HepG2 (cell line): ENCODE data around the gene CPZ. TPM values are rescaled to one million over a fixed set of nuclear protein-coding genes. Genes with fewer than 3 reads are reported as not detected.

Experiments
- ATAC-seq: fragments of 200-7000 bp; cut with Tn5 transposase; 3 replicates; pipeline ENCODE4 v1.9.1; 2020; ENCODE audit warnings: mild to moderate bottlenecking, moderate library complexity
- BruUV-seq: library from RNA; stranded (reverse); fragments of 400-500 nt; replicated peaks from 2 replicates; lab custom pipeline; 2021; lab: Mats Ljungman, UMichigan
- CTCF ChIA-PET: fragments of 300-600 bp; formaldehyde crosslinking; extraction: SDS; loops from one replicate; lab custom pipeline; 2021; ENCODE audit warnings: low total read pairs, inconsistent platforms, low intra/inter-chr PET ratio; lab: Yijun Ruan, JAX
- POLR2A ChIA-PET: fragments of 350-600 bp; sonication (Branson Sonifier 250); formaldehyde crosslinking; loops from one replicate; lab custom pipeline; 2020; ENCODE audit warnings: antibody characterized with exemption, inconsistent platforms; lab: Yijun Ruan, JAX
- DNase-seq: peaks from one replicate; pipeline ENCODE4 v3.0.0-alpha.2; 2015; ENCODE audit warnings: low spot score
- FAIRE-seq: peaks from 3 replicates; lab custom pipeline; 2011; peaks lifted over from hg19 to GRCh38; lab: Jason Lieb, UNC
- H2AFZ ChIP-seq: one replicate; pipeline ENCODE4 v1.6.1; 2011; ENCODE audit warnings: low read length, inconsistent platforms
- H3K27ac ChIP-seq: fragments of 300-600 bp; 3 replicates; pipeline ENCODE4 v1.8.0; 2011; ENCODE audit warnings: mixed run types, mild to moderate bottlenecking, mixed read lengths, low read length, inconsistent platforms; ENCODE audit not compliant: insufficient read depth; ENCODE audit errors: extremely low read length
- H3K27me3 ChIP-seq, 2 experiments: fragments of 200-600 bp in 1 of 2; 2 replicates in 1 of 2; 3 replicates in 1 of 2; pipeline versions ENCODE4 v1.6.0 to v1.8.0; 2011; ENCODE audit warnings: low read length in 2 of 2, mild to moderate bottlenecking in 2 of 2, moderate library complexity in 2 of 2, inconsistent platforms in 1 of 2; ENCODE audit not compliant: insufficient read depth in 2 of 2, control insufficient read depth in 1 of 2
- H3K36me3 ChIP-seq, 2 experiments: fragments of 200-600 bp in 1 of 2; replicated peaks in 1 of 2; 2 replicates in 1 of 2; 3 replicates in 1 of 2; pipeline versions ENCODE4 v1.5.1 to v1.8.0; 2011; ENCODE audit warnings: low read length in 2 of 2, inconsistent platforms in 1 of 2; ENCODE audit not compliant: insufficient read depth in 2 of 2, control insufficient read depth in 1 of 2
- H3K4me1 ChIP-seq: 2 replicates; pipeline ENCODE4 v1.5.1; 2012; ENCODE audit warnings: low read length, inconsistent platforms; ENCODE audit not compliant: insufficient read depth
- H3K4me2 ChIP-seq: 2 replicates; pipeline ENCODE4 v1.6.0; 2011; ENCODE audit warnings: low read depth, low read length, inconsistent platforms
- H3K4me3 ChIP-seq, 3 experiments: fragments of 200-600 bp in 1 of 3; sonication (generic), shearing (Covaris generic) in 1 of 3; replicated peaks in 1 of 3; 2 replicates each; pipeline ENCODE4 v1.5.1; 2011 to 2016; ENCODE audit warnings: low read length in 3 of 3, inconsistent platforms in 2 of 3, low read depth in 2 of 3, mild to moderate bottlenecking in 2 of 3, control low read depth in 1 of 3, mixed read lengths in 1 of 3; ENCODE audit not compliant: insufficient read depth in 1 of 3
- H3K79me2 ChIP-seq: one replicate; pipeline ENCODE4 v1.6.1; 2011; ENCODE audit warnings: low read length, inconsistent platforms; ENCODE audit not compliant: insufficient read depth
- H3K9ac ChIP-seq: 2 replicates; pipeline ENCODE4 v1.6.0; 2011; ENCODE audit warnings: mild to moderate bottlenecking, low read depth, low read length, inconsistent platforms; ENCODE audit not compliant: insufficient read depth
- H3K9me3 ChIP-seq: 2 replicates; pipeline ENCODE4 v1.5.1; 2012; ENCODE audit warnings: mild to moderate bottlenecking, low read length
- H4K20me1 ChIP-seq: 2 replicates; pipeline ENCODE4 v1.6.0; 2011; ENCODE audit warnings: inconsistent platforms, mild to moderate bottlenecking, low read length, moderate library complexity; ENCODE audit not compliant: insufficient read depth
- ATF7-NPFF ChIP-seq: sonication (generic); formaldehyde crosslinking; IDR thresholded peaks from 2 replicates; pipeline ENCODE4 v1.8.1; 2023; ENCODE audit warnings: mild to moderate bottlenecking, low read depth, missing genetic modification reagents, moderate library complexity
- BRF2 ChIP-seq: sonication (generic); formaldehyde crosslinking; IDR thresholded peaks from 2 replicates; pipeline ENCODE4 v1.8.1; 2022; ENCODE audit warnings: mild to moderate bottlenecking, missing genetic modification reagents
- CBFB ChIP-seq: sonication (generic); formaldehyde crosslinking; IDR thresholded peaks from 2 replicates; pipeline ENCODE4 v1.4.0; 2020; ENCODE audit warnings: missing genetic modification reagents
- DMTF1 ChIP-seq: sonication (generic); formaldehyde crosslinking; IDR thresholded peaks from 2 replicates; pipeline ENCODE4 v1.4.0; 2020; ENCODE audit warnings: mild to moderate bottlenecking, missing genetic modification reagents
- MXD1 ChIP-seq: sonication (generic); formaldehyde crosslinking; IDR thresholded peaks from 2 replicates; pipeline ENCODE4 v1.4.0; 2020; ENCODE audit warnings: mild to moderate bottlenecking, missing genetic modification reagents
- SCMH1 ChIP-seq: sonication (generic); formaldehyde crosslinking; IDR thresholded peaks from 2 replicates; pipeline ENCODE4 v1.9.0; 2021; ENCODE audit warnings: missing genetic modification reagents, mild to moderate bottlenecking, borderline replicate concordance
- SMYD3 ChIP-seq: sonication (generic); formaldehyde crosslinking; IDR thresholded peaks from 2 replicates; pipeline ENCODE4 v1.8.1; 2023; ENCODE audit warnings: mild to moderate bottlenecking, missing genetic modification reagents
- ZBTB42 ChIP-seq: sonication (generic); formaldehyde crosslinking; IDR thresholded peaks from 2 replicates; pipeline ENCODE4 v1.5.0; 2020; ENCODE audit warnings: mild to moderate bottlenecking, missing genetic modification reagents
- ZMYM2 ChIP-seq: sonication (generic); formaldehyde crosslinking; IDR thresholded peaks from 2 replicates; pipeline ENCODE4 v1.8.0; 2022; ENCODE audit warnings: mild to moderate bottlenecking, missing genetic modification reagents
- ZNF225 ChIP-seq: sonication (generic); formaldehyde crosslinking; IDR thresholded peaks from 2 replicates; pipeline ENCODE4 v1.4.0; 2020; ENCODE audit warnings: mild to moderate bottlenecking, missing genetic modification reagents
- ZNF230 ChIP-seq: sonication (generic); formaldehyde crosslinking; IDR thresholded peaks from 2 replicates; pipeline ENCODE4 v1.4.0; 2020; ENCODE audit warnings: mild to moderate bottlenecking, missing genetic modification reagents
- ZNF441 ChIP-seq: sonication (generic); formaldehyde crosslinking; IDR thresholded peaks from 2 replicates; pipeline ENCODE4 v1.7.0; 2021; ENCODE audit warnings: missing genetic modification reagents, borderline replicate concordance
- ZNF484 ChIP-seq: sonication (generic); formaldehyde crosslinking; IDR thresholded peaks from 2 replicates; pipeline ENCODE4 v1.5.1; 2020; ENCODE audit warnings: mild to moderate bottlenecking, low read depth, missing genetic modification reagents, borderline replicate concordance
- ZNF747 ChIP-seq: sonication (generic); formaldehyde crosslinking; IDR thresholded peaks from 2 replicates; pipeline ENCODE4 v1.8.1; 2023; ENCODE audit warnings: missing genetic modification reagents, mild to moderate bottlenecking, borderline replicate concordance
- ZNF749 ChIP-seq: sonication (generic); formaldehyde crosslinking; IDR thresholded peaks from 2 replicates; pipeline ENCODE4 v1.8.0; 2022; ENCODE audit warnings: mild to moderate bottlenecking, missing genetic modification reagents, moderate library complexity, borderline replicate concordance
- ZUFSP ChIP-seq: sonication (generic); formaldehyde crosslinking; IDR thresholded peaks from 2 replicates; pipeline ENCODE4 v1.9.0; 2021; ENCODE audit warnings: missing genetic modification reagents, mild to moderate bottlenecking, borderline replicate concordance
- WGBS: methylation state at CpG from one replicate; pipeline ENCODE4 v1.1.6; 2017; ENCODE audit warnings: low lambda C conversion rate; 5-methylcytosine and 5-hydroxymethylcytosine counted together
- in situ Hi-C: cut with HindIII; loops from 2 replicates; pipeline ENCODE4 v1.10.0; 2017; ENCODE audit warnings: low pct_unique_long_range_greater_than_20kb; ENCODE audit not compliant: extremely low pct_ligation_motif_present
- intact Hi-C: fragments of 100-400 bp; cut with micrococcal nuclease; formaldehyde crosslinking; loops from one replicate; pipeline ENCODE4 v1.10.0; 2022; ENCODE audit not compliant: unreplicated experiment
- polyA plus RNA-seq, 8 experiments: library from polyadenylated mRNA; depleted of rRNA in 3 of 8; stranded (reverse) in 7 of 8; unstranded in 1 of 8; fragments of >200 nt; fragmentation: Illumina TruSeq in 4 of 8; extraction: Trizol in 4 of 8; gene quantifications; 2 replicates each; pipeline versions ENCODE4 v1.2.1 to v1.2.3, GENCODE V29; 2011 to 2016; ENCODE audit warnings: low read depth in 4 of 8, missing spikeins in 1 of 8, mixed read lengths in 1 of 8; ENCODE audit not compliant: insufficient read depth in 1 of 8
- total RNA-seq, 5 experiments: library from RNA; depleted of rRNA; stranded (reverse); fragments of >200 nt; fragmentation: Illumina TruSeq; extraction: Trizol; gene quantifications; 2 replicates each; pipeline ENCODE4 v1.2.3, GENCODE V29; 2016; ENCODE audit warnings: low read depth in 1 of 5

Gene CPZ
- total and polyA plus RNA-seq, 2 of the 13 experiments (the other 11 are each of a cell fraction or from before 2014, with no cell fraction given), result 0.58 to 0.61 TPM

- TF ChIP-seq ZBTB42 (CRISPR knock-in tag) (no peak), MXD1 (no peak), ZUFSP (CRISPR knock-in tag) (no peak), SMYD3 (CRISPR knock-in tag) (no peak), BRF2 (CRISPR knock-in tag) (no peak), ZNF484 (CRISPR knock-in tag) (no peak), SCMH1 (CRISPR knock-in tag) (no peak)
Observed at GRCh38 chr4:8597319-8597718, 4.8 kb downstream of the CPZ start (continued).

- FAIRE-seq (no peak), DNase-seq (no peak), ATAC-seq (no peak)
- Histone ChIP-seq H3K27me3 (peaks cover 4 to 41% of the 10 kb centered on the region in 2 experiments; a peak in 4 of 5 replicates), H3K79me2 (no peaks in the 10 kb centered on the region), H3K4me3 (no peak overlapping the region), H3K9me3 (no peaks in the 10 kb centered on the region), H3K36me3 (no peaks in the 10 kb centered on the region), H3K4me1 (peaks cover 18% of the 10 kb centered on the region), H2AFZ (no peak overlapping the region), H4K20me1 (peaks cover 5% of the 10 kb centered on the region; the same call in 1 of the 2 replicates), H3K4me2 (no peak overlapping the region), H3K9ac (no peak overlapping the region), H3K27ac (no peak overlapping the region)
- WGBS, result 42% methylated on average over 14 of the region's 15 CpGs
- BruUV-seq, result no TSS peak
- ChIA-PET CTCF (no interaction called here), POLR2A (no interaction called here)
- no peak for TF ChIP-seq ATF7-NPFF (CRISPR knock-in tag)
- no peak for TF ChIP-seq CBFB (CRISPR knock-in tag)
- TF ChIP-seq ZNF225 (CRISPR knock-in tag), result no peak
- no peak for TF ChIP-seq ZNF230 (CRISPR knock-in tag)
- no peak for TF ChIP-seq ZNF441 (CRISPR knock-in tag)
- no peak for TF ChIP-seq ZNF747 (CRISPR knock-in tag)
- no peak for TF ChIP-seq ZNF749
- TF ChIP-seq DMTF1 (CRISPR knock-in tag), result no peak
- TF ChIP-seq ZMYM2 (CRISPR knock-in tag), result no peak
- intact Hi-C loops (no loop called here), in situ Hi-C loops (no loop called here)
Observed at GRCh38 chr4:8597791-8598190, 5.2 kb downstream of the CPZ start.
